Measurements from ENCODE around the gene UNC119B.
A peak's percentile ranks its signal among the peaks of the same experiment; 100 is the strongest.

Gene UNC119B

DNA sequence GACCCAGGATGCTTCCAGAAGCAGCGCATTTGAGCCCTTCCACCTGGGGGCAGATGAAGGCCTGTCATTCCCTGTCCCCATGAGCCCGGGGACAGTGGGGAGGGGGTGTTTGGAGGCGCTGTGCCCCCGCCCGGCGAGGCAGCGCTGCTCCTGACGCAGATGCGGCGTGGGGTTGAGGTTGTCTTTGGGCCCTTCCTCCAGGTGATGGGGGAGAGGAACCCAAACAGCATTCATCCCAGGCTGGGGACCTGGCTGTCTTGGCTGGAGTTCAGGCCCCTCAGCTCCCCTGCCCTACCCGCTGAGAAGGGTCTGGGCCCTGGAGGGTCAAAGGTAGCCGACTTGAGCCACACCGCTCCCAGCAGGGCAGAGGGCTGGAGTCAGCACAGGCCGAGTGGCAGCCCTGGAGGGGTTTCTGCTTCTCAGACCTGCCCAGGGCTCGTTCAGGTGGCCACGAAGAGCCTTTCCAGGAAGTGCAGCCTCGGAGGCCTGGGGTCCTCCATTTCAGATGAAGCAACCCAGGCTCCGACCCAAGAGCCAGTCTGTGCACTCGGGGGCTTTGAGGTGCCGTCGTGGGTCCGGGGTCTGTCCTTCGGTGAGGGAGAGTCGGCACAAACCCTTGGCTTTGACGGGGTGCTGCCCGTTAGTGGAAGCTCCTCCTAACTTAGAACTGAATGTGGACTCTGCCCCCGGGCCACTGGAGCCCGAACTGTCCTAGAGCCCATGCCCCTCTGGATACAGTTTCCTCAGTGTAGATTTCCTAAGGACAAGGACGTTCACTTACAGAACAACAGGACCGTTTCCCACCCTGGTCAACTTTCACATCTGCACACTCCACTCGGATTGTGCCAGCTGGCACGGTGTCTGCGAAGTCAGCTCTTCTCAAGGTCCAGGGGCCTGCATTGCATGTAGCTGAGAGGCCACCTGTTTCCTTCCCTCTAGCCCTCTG, 31.5 kb downstream of the UNC119B start:
- in situ Hi-C loops (cut with MboI; ENCODE audit: low sequenced_read_pairs, unreplicated experiment) = no loop called here
- TF ChIP-seq, protein P1, sequence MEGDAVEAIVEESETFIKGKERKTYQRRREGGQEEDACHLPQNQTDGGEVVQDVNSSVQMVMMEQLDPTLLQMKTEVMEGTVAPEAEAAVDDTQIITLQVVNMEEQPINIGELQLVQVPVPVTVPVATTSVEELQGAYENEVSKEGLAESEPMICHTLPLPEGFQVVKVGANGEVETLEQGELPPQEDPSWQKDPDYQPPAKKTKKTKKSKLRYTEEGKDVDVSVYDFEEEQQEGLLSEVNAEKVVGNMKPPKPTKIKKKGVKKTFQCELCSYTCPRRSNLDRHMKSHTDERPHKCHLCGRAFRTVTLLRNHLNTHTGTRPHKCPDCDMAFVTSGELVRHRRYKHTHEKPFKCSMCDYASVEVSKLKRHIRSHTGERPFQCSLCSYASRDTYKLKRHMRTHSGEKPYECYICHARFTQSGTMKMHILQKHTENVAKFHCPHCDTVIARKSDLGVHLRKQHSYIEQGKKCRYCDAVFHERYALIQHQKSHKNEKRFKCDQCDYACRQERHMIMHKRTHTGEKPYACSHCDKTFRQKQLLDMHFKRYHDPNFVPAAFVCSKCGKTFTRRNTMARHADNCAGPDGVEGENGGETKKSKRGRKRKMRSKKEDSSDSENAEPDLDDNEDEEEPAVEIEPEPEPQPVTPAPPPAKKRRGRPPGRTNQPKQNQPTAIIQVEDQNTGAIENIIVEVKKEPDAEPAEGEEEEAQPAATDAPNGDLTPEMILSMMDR (IDR thresholded peaks at IDR 0.05; ENCODE audit: borderline replicate concordance, control extremely low read depth, extremely low read depth, insufficient read depth, missing control alignments) = no peak
- peak; percentile 35 for DNase-seq (ENCODE audit: low spot score)

DNA sequence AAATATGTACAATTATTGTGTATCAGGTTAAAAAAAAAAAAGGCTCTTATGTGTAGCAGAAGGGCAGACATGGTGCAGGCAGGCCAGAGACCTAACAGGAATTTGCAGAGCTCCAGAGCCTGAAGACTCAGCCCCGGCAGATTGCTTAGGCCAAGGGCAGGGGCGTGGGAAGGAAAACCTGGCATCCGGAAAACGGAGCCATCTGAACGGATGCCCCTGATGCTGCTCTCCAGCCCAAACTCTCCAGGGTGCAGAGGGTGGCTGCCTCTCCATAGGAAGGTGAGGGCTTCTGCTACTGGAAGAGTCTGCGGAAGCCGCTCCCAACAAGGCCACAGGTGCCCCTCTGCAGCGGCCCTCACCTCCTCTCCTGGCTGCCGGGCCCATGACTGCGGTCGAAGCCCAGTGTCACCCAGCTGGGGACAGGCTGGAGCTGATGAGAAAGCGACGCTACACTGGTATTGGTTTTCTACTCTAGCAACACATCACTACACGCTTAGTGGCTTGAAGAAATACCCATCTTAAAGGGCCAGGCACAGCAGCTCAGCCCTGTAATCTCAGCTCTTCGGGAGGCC, 34.8 kb downstream of the UNC119B start:
- in situ Hi-C loops (cut with MboI; ENCODE audit: low sequenced_read_pairs, unreplicated experiment) = no loop called here
- no peak for DNase-seq (ENCODE audit: low spot score)
- TF ChIP-seq, protein P1 (IDR thresholded peaks at IDR 0.05; ENCODE audit: borderline replicate concordance, control extremely low read depth, extremely low read depth, insufficient read depth, missing control alignments) = no peak

DNA sequence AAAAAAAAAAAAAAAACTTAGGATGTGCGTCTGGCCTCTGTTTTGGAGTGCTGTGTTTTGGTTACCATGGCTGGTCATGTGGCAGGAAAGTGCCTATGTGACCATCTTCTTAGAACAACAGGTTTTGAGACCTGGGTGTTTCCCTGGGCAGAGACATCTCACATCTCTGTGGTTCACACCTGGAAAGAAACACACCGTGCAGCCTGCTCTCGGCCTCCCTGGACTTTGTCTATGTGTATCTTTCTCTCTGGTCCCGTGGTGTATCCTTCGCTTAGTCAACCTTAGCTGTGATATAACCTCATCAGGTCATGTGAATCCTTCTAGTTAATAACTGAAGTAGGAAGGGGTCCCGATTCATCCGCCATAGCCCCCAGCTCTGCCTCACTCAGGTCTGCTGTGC, 38.0 kb downstream of the UNC119B start:
- TF ChIP-seq, protein P1 (IDR thresholded peaks at IDR 0.05; ENCODE audit: borderline replicate concordance, control extremely low read depth, extremely low read depth, insufficient read depth, missing control alignments) = no peak
- in situ Hi-C loops (cut with MboI; ENCODE audit: low sequenced_read_pairs, unreplicated experiment) = no loop called here
- DNase-seq (ENCODE audit: low spot score) = no peak

DNA sequence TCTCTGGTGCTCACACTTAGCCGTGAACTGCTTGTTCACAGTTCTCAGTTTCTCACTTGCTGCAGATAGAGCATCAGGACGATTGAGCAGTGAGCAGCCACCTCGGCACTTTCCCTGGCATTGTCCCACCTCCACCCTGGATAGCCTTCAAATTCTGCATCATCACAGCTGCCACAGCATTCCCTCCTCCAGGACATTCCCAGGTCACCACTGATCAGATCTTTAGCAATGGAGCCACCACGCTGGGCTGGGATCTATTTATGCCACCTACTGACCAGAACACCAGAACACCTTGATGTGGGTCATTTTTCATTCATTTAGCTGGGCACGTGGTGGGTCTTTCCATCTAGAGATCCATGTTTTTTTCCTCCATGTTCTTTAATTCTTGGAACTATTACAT, 39.0 kb downstream of the UNC119B start:
- in situ Hi-C loops (cut with MboI; ENCODE audit: low sequenced_read_pairs, unreplicated experiment) = no loop called here
- no peak for DNase-seq (ENCODE audit: low spot score)
- TF ChIP-seq, protein P1 (IDR thresholded peaks at IDR 0.05; ENCODE audit: borderline replicate concordance, control extremely low read depth, extremely low read depth, insufficient read depth, missing control alignments) = no peak

DNA sequence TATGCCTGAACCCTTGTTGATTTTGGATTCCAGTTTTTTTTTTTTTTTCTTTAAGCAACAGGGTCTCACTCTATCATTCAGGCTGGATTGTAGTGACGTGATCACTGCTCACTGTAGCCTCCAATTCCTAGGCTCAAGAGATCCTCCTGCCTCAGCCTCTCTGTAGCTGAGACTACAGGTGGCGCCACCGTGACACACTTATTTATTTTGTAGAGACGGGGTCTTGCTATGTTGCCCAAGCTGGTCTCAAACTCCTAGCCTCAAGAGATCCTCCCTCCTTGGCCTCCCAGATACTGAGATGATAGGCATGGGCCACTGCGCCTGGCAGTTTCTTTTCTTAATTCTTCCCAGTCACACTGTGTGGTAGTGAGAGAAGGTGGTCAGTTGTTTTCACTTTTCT, 40.5 kb downstream of the UNC119B start:
- TF ChIP-seq, protein P1 (IDR thresholded peaks at IDR 0.05; ENCODE audit: borderline replicate concordance, control extremely low read depth, extremely low read depth, insufficient read depth, missing control alignments) = no peak
- DNase-seq (ENCODE audit: low spot score) = no peak
- in situ Hi-C loops (cut with MboI; ENCODE audit: low sequenced_read_pairs, unreplicated experiment) = no loop called here

DNA sequence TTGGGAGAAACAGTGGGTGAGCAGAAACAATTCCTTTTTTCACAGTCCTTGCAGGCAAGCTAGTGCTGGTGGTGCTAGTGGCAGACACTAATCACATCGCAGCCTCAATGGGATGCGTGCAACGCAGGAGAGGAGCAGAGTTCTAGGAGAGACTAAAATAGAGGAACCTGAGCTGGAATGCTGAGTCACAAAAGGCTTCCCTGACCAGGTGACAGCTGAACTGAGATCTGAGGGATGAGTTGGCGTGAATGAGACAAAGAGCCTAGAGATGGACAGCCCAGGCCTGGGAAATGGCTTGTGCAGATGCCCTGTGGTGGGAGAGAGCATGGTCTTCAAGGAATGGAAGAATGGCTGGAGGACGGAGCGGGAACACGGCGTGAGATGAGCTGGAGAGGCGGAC, 41.1 kb downstream of the UNC119B start:
- in situ Hi-C loops (cut with MboI; ENCODE audit: low sequenced_read_pairs, unreplicated experiment) = no loop called here
- TF ChIP-seq, protein P1 (IDR thresholded peaks at IDR 0.05; ENCODE audit: borderline replicate concordance, control extremely low read depth, extremely low read depth, insufficient read depth, missing control alignments) = no peak
- DNase-seq (ENCODE audit: low spot score) = no peak

All from GM13976 (cell line).